Ovary (tissue), 3 donors: Measurements from ENCODE around the gene ITGA3.

Experiments used
- POLR2A ChIP-seq: fragments of 450-650 bp; IDR thresholded peaks from one replicate; pipeline ENCODE4 v1.6.1; 2017; ENCODE audit warnings: antibody characterized with exemption, mild to moderate bottlenecking, moderate library complexity
- TF ChIP-seq, protein P1 (sequence below), 3 donors: fragments of 450-650 bp in 2 of 3; fragments of 200-600 bp in 1 of 3; IDR thresholded peaks; one replicate each; pipeline versions ENCODE4 v1.5.1 to v1.8.0; 2016 to 2022; ENCODE audit warnings: antibody characterized with exemption in 3 of 3, mild to moderate bottlenecking in 1 of 3
- donor health status: DM: no; HTN: no; CAD: no.

DNA sequence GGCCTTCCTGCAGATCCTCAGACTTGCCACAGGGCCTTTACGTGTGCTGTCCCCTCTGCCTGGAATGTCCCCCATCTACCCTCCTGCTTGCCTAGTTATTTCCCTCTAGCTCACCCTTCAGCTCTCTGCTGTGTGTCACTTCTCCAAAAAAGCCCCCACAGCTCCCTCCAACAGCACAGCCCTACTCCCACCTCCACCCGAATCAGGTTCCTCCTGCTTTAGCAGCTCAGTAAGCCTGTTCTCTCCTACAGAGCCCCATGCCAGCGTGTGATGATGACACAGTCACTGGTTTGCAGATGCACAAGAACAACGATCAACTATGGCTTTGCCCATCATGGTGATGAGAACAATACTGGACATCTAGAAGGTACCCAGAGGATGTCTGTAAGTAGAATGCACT lies 81.1 kb downstream of the ITGA3 start:
- TF ChIP-seq POLR2A: no peak
- TF ChIP-seq, protein P1, sequence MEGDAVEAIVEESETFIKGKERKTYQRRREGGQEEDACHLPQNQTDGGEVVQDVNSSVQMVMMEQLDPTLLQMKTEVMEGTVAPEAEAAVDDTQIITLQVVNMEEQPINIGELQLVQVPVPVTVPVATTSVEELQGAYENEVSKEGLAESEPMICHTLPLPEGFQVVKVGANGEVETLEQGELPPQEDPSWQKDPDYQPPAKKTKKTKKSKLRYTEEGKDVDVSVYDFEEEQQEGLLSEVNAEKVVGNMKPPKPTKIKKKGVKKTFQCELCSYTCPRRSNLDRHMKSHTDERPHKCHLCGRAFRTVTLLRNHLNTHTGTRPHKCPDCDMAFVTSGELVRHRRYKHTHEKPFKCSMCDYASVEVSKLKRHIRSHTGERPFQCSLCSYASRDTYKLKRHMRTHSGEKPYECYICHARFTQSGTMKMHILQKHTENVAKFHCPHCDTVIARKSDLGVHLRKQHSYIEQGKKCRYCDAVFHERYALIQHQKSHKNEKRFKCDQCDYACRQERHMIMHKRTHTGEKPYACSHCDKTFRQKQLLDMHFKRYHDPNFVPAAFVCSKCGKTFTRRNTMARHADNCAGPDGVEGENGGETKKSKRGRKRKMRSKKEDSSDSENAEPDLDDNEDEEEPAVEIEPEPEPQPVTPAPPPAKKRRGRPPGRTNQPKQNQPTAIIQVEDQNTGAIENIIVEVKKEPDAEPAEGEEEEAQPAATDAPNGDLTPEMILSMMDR (IDR thresholded peaks at IDR 0.05): no peak
